ENCODE results near the gene LAD1.

Gene LAD1

DNA sequence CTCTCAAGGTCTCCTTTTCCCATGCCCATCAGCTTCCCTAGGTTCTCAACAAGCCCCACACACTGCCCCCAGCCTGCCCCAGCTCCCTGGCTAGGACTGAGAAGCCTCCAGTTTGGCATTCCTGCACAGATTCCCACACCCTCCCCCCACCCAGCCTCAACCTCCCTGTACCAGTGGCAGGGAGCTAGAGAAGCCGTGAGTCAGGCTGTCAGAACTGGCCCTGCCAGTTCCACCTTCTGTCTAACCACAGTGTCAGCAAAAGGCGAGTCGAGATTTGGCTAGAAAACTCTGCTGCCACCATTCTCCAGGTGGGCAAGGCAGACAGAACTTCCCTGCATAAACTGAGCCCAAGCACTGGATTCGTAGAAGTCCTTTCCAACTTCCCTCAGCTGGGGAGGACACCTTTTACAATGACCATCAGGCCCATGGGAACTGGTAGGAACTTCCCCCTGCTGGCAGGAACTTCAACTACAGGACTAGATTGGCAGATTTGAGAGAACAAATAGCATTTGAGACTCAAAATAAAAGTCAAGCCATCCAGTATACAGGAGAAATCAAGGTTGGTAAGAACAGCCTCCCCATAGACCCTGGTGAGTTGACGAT, 52.7 kb downstream of the LAD1 start:
- DNase-seq, result peak; percentile 32

DNA sequence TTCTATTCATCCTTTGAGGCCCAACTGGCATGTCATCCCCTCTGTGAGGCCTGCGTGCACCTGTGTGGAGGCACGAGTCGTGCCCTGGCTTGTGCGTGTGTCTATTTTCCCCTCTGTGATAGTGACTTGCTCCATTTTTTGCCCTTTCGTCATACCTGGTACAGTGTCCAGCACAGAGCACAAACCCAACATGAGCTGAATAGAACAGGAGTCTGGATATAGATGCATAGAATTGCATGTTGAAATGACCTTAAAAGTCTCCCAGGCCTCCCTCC, 54.1 kb downstream of the LAD1 start:
- no peak for DNase-seq

DNA sequence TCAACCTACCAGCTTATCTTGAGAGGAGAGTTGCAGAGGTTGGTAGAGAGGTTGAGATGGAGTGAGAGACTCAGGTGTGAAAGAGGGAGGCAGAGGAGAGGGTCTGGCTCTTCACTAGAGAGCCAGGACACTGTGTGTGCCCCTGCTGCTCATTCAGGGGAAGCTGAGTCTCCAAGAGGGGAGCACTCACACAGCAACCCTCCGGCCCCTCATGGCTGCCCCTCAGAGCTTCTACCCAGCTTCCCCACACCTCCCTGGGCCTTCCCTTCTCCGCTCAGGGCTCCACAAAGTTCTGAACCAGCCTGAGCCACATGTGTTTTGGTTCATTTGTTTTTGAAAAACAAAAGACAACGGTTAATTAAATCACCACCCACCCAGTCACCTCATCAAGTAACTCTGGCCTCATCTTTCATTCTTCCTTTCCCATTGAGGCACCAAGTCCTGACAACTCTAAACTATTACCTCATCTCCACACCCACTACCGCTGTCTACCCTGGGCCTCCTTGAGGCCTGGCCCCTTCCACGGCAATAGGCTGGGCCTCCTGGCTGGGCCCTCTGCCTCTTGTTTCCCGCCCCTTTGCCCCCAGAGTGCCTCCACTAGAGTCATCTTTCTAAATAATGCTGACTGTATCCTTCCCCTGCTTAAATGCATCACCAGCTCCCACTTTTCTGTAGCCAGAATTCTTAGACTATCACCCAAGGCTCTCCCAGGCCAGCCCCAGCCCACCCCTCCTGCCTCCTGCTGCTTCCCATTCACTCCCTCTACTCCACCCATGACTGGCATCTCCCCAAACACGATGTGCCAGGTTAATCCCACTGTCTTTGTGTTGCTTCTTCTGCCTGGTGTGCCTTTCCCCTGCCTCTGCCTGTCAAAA, 54.7 kb downstream of the LAD1 start:
- DNase-seq, result no peak

DNA sequence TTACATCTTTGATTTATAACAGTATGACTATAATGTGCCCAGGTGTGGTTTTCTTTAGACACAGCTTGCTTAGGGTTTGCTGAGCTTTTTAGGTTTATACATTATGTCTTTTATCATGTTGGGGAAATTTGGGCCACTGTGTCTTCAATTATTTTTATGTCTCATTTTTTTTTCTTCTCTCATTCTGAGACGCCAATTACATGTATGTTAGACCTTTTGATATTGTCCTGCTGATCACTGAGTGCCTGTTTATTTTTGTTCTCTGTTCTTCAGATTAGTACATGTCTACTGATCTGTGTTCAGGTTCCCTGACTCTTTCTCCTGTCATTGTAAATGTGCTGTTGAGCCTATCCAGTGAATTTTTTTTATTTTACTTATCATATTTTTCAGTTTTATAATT, 57.7 kb downstream of the LAD1 start:
- no peak for DNase-seq

DNA sequence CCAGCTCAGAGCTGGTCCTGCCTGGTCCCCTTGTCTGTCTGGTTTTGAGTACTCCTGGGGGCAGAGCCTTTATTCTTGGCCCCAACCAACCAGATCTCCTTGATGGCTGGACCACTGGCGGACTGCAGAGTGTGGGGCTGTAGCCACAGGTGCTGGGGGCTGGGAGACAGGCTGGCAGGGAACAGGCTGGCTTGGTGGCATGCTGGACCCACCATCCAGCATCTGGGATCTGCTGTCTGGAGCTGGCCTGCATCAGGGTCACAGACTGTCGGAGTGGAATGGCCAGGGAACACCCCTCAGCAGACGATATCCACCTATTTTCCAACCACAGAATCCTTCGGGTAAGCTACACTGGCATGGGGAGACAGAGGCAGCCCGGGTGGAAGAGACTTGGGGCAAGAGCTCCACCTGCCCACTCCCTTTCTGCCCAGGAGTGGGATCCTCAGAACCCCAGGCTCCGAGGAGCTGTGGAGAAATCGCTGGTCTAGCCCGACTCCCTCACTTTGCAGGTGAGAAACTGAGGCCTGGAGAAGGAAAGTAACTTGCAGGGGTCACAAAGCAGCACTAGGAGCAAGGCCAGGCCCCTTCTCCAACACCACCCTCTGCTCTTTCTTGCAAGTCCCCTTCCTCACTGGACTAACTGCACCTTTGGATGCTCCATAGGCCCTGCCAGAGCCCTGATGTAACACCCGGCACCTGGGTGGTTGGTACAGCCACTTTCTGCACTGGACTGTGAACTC, 62.2 kb downstream of the LAD1 start:
- DNase-seq, result no peak

DNA sequence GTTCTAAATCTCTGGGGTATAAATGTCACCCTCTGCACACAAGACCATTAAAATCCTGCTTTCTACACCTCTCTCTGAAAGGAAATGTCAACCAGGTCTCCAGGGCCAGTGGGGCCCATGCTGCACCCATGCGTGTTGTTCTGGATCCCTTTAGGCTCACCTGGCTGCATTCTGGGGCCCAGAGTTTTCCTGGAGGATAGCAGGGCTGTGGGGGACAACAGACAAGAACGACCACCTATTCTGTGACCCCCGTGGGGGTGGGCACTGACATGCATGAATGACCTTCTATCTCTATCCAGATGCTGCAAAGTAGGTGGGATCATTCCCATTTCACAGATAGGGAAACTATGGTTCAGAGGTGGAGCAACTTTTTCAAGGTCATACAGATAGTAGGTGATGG, 63.2 kb downstream of the LAD1 start:
- no peak for DNase-seq

DNA sequence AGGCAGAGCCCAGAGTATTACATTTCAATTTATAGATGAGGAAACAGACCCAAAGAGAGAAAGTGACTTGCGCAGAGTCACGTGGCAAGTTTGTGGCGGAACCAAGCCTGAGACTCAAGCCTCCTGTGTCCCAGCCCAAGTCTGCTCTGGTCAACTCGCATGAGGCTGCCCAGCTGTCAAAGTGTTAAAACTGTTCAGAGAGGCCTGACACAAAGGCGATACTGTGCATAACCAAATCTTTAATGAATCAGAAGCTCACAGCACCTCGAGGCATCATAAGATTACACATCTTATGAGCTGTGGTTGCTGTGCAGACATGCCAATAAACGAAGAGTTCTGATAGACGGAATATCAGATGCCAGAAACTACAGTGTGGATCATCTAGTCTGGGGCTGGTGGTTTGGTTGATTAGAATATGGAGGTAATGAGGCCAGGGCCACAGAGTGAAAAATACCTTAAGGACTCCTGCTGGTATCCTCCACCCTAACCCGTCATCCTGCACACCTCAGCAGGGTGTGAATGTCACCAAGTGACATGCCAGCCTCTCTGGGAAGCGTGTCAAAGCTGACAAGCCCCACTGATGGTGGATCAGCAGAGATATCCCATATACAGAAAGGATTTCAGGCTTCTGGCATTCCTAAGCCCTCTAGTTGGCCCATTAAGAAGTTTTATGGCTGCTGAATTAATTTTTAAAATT, 63.8 kb downstream of the LAD1 start:
- no peak for DNase-seq

DNA sequence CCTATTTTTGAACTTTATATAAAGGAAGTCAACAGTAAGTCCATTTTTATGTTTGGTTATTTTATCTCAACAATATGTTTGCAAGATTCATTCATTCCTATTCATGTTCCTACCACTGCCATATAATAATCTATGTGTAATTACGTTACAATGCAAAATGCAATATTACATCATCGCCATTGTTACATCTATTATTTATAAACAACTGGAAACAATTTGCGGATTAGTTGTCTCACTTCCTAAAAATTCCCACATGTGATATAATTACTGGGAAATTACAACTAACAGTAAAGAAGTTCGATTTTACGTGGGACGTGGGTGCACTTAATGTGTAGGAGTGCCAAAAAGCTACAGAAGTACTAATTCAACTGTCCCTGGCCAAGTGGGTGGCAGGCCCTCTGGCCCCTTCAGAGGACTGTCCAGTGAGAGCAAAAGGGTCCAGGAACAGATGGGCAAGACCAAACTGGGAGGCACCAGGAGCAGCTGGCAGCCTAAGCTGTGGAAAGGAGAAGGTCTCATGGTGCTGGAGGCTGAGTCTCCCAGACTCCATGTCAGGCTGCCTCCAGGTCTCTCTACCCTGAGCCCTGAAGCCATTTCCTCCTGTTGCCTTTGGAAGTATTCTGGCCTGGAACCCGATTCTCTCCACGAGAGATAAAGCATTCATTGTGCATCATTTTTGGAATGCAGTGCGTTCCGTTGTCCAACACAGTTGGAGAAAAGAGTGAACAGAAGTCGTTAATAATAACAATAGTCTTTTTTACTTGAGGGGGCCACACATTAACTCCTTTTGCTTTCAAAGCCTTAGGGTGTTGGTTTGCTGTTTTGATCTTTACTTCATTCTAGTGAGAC, 64.6 kb downstream of the LAD1 start:
- DNase-seq, result no peak

DNA sequence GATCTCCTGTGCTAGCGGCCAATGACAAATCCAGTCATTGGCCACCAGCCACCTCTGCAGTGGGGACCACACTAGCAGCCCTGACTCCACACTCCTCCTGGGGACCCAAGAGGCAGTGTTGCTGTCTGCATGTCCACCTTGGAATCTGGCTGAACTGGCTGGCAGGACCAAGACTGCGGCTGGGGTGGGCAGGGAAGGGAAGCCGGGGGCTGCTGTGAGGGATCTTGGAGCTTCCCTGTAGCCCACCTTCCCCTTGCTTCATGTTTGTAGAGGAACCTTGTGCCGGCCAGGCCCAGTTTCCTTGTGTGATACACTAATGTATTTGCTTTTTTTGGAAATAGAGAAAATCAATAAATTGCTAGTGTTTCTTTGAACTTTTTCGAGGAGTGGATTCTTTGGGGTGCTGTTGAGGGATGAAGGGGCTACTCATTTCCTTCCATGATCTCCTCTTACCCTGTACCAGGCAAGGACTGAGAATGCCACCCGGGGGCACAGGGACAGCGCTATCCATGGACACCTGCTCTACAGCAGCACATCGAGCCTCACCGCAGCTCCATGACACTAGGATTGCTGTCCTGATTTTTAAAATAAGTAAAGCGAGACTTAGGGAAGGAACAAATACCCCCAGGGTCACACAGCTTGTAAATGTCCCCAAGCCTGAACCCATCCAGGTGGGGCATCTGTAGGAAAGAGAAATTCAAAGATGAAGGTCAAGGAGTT, 66.3 kb downstream of the LAD1 start:
- DNase-seq, result no peak

DNA sequence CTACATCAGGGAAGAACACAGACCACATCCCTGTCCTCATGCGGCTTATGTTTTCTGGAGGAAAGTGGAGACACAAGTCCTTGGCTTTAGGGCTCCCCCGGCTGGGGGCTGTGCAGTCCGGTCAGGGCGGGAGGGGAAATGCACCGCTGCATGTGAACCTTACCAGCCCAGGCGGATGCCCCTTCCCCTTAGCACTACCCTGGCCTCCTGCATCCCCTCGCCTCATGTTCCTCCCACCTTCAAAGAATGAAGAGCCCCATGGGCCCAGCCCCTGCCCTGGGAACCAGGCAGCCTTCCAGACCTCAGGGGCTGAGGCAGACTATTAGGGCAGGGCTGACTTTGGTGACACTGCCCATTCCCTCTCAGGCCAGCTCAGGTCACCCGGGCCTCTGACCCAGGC, 67.1 kb downstream of the LAD1 start:
- no peak for DNase-seq

DNA sequence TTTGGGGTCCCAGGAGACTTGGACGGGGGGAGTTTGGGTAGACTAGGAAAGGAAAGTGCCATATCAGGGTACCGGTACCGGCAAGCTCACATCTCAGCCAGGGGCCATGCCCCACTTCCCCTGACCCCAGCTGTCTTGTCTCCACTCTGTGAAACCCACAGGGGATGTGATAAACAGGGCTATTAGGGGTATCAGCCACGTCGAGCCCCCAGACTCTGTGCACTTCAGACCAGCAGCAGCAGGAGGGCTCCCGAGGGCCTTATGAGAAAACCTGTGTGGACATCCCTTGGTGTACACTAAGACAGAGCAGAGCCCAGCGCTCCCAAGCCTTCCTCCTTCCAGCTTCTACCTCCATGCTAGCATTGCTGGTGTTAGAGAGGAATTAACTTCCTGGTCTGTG, 68.0 kb downstream of the LAD1 start:
- no peak for DNase-seq
